Stomach (tissue), 4 donors: Measurements from ENCODE around the gene FNDC3B.

Experiments used
- CTCF ChIP-seq, 7 experiments: fragments of 450-650 bp in 4 of 7; fragments of 200-600 bp in 3 of 7; sonication (generic) in 3 of 7; IDR thresholded peaks; one replicate each; pipeline ENCODE4 v1.5.1; 2016 to 2019; ENCODE audit warnings: antibody characterized with exemption in 7 of 7, control low read depth in 2 of 7, mild to moderate bottlenecking in 1 of 7
- EP300 ChIP-seq: sonication (generic); formaldehyde crosslinking; IDR thresholded peaks from one replicate; pipeline ENCODE4 v1.6.1; 2017; ENCODE audit warnings: antibody characterized with exemption
- POLR2A ChIP-seq, 4 donors: fragments of 450-650 bp; IDR thresholded peaks; one replicate each; pipeline ENCODE4 v1.6.1; 2016; ENCODE audit warnings: antibody characterized with exemption in 4 of 4, control low read depth in 2 of 4, mild to moderate bottlenecking in 1 of 4, moderate library complexity in 1 of 4
- POLR2AphosphoS5 ChIP-seq, 3 donors: sonication (generic); formaldehyde crosslinking; IDR thresholded peaks; one replicate each; pipeline ENCODE4 v1.6.1; 2016; ENCODE audit warnings: antibody characterized with exemption in 3 of 3

- TF ChIP-seq POLR2A (IDR thresholded peaks at IDR 0.05) (no peak), CTCF (IDR thresholded peaks at IDR 0.05) (no peak), POLR2AphosphoS5 (IDR thresholded peaks at IDR 0.05) (no peak), EP300 (no peak)
Measured at GRCh38 chr3:172314591-172315160, 275.3 kb downstream of the FNDC3B start.
